ENCODE results near the gene SCN7A. TPM values are rescaled to one million over a fixed set of nuclear protein-coding genes. Genes with fewer than 3 reads are reported as not detected.

The SCN7A gene
- total and polyA plus RNA-seq, 4 donors: 0.05 to 7.9 (median 1.1) TPM

- Histone ChIP-seq H3K9ac (ENCODE audit: low read depth in 1 of 2, low read length in 2 of 2) (no peak overlapping the region), H3K4me3 (ENCODE audit: low read depth in 1 of 3, low read length in 3 of 3) (no peak overlapping the region), H3K36me3 (ENCODE audit: control insufficient read depth in 4 of 4, insufficient read depth in 3 of 4, low read depth in 1 of 4, low read length in 3 of 4) (no peaks in the 10 kb centered on the region), H3K27ac (ENCODE audit: low read depth in 1 of 2, low read length in 2 of 2) (no peak overlapping the region), H3K9me3 (ENCODE audit: control insufficient read depth in 4 of 4, low read length in 3 of 4) (no peaks in the 10 kb centered on the region), H3K27me3 (ENCODE audit: control insufficient read depth in 4 of 4, insufficient read depth in 4 of 4, low read length in 3 of 4) (no peaks in the 10 kb centered on the region), H3K4me1 (ENCODE audit: control insufficient read depth in 4 of 4, insufficient read depth in 4 of 4, low read length in 3 of 4) (no peaks in the 10 kb centered on the region)
- no peak for TF ChIP-seq JUND (IDR thresholded peaks at IDR 0.05)
- TF ChIP-seq GABPA (IDR thresholded peaks at IDR 0.05 in 1 of 2, conservative IDR thresholded peaks at IDR 0.05 in 1 of 2): no peak
- TF ChIP-seq HNF4G (IDR thresholded peaks at IDR 0.05): no peak
- TF ChIP-seq CTCF (IDR thresholded peaks at IDR 0.05; ENCODE audit: low read depth, low read length, missing input control): no peak
- TF ChIP-seq SP1 (IDR thresholded peaks at IDR 0.05): no peak
- no peak for TF ChIP-seq MAX (IDR thresholded peaks at IDR 0.05)
- no peak for TF ChIP-seq YY1 (IDR thresholded peaks at IDR 0.05)
- TF ChIP-seq FOXA2 (IDR thresholded peaks at IDR 0.05): no peak
- no peak for TF ChIP-seq REST (IDR thresholded peaks at IDR 0.05)
- no peak for TF ChIP-seq HNF4A (conservative IDR thresholded peaks at IDR 0.05)
- TF ChIP-seq FOXA1 (IDR thresholded peaks at IDR 0.05): no peak
- no peak for TF ChIP-seq RXRA (IDR thresholded peaks at IDR 0.05)
- no peak for TF ChIP-seq NR2F2 (IDR thresholded peaks at IDR 0.05)
- no peak for TF ChIP-seq ATF3 (IDR thresholded peaks at IDR 0.05)
- no peak for TF ChIP-seq EGR1 (IDR thresholded peaks at IDR 0.05; ENCODE audit: low read depth in 2 of 2)
- 90% methylated on average over 6 of the region's 6 CpGs for WGBS
- no peak for DNase-seq (ENCODE audit: low spot score)
These were observed 88.5 kb downstream of the SCN7A start for GRCh38 chr2:166405569-166405926.

- H3K4me3 ChIP-seq (ENCODE audit: low read depth in 1 of 3, low read length in 3 of 3): no peak overlapping the region
- H3K9me3 ChIP-seq (ENCODE audit: control insufficient read depth in 4 of 4, low read length in 3 of 4): no peaks in the 10 kb centered on the region
- no peak overlapping the region for H3K27ac ChIP-seq (ENCODE audit: low read depth in 1 of 2, low read length in 2 of 2)
- no peaks in the 10 kb centered on the region for H3K36me3 ChIP-seq (ENCODE audit: control insufficient read depth in 4 of 4, insufficient read depth in 3 of 4, low read depth in 1 of 4, low read length in 3 of 4)
- 74% methylated on average over 2 of the region's 2 CpGs for WGBS
- H3K9ac ChIP-seq (ENCODE audit: low read depth in 1 of 2, low read length in 2 of 2): no peak overlapping the region
- DNase-seq (ENCODE audit: low spot score): no peak
- no peaks in the 10 kb centered on the region for H3K27me3 ChIP-seq (ENCODE audit: control insufficient read depth in 4 of 4, insufficient read depth in 4 of 4, low read length in 3 of 4)
- H3K4me1 ChIP-seq (ENCODE audit: control insufficient read depth in 4 of 4, insufficient read depth in 4 of 4, low read length in 3 of 4): no peaks in the 10 kb centered on the region
- no peak for TF ChIP-seq FOXA2 (IDR thresholded peaks at IDR 0.05)
- TF ChIP-seq TAF1 (conservative IDR thresholded peaks at IDR 0.05): no peak
- TF ChIP-seq ATF3 (IDR thresholded peaks at IDR 0.05): no peak
- no peak for TF ChIP-seq FOXA1 (IDR thresholded peaks at IDR 0.05)
- no peak for TF ChIP-seq CTCF (IDR thresholded peaks at IDR 0.05; ENCODE audit: low read depth, low read length, missing input control)
- no peak for TF ChIP-seq ZBTB33 (IDR thresholded peaks at IDR 0.05)
- no peak for TF ChIP-seq HNF4G (IDR thresholded peaks at IDR 0.05)
- TF ChIP-seq RXRA (IDR thresholded peaks at IDR 0.05): no peak
- TF ChIP-seq GABPA (IDR thresholded peaks at IDR 0.05 in 1 of 2, conservative IDR thresholded peaks at IDR 0.05 in 1 of 2): no peak
- no peak for TF ChIP-seq MAX (IDR thresholded peaks at IDR 0.05)
- TF ChIP-seq NR2F2 (IDR thresholded peaks at IDR 0.05): no peak
These were observed 89.0 kb downstream of the SCN7A start for GRCh38 chr2:166404831-166405568.
